A549 (cell line): ENCODE data around the gene PDLIM7.

Experiments
- EP300 ChIP-seq, 2 experiments: fragments of >200 bp; sonication (Bioruptor Twin); formaldehyde crosslinking; IDR thresholded peaks; 2 replicates in 1 of 2; 3 replicates in 1 of 2; pipeline ENCODE4 v1.6.1; 2016 to 2017
- ESRRA ChIP-seq: fragments of 150-350 bp; IDR thresholded peaks from 2 replicates; pipeline ENCODE4 v1.6.1; 2014; ENCODE audit warnings: mild to moderate bottlenecking, low read length, borderline replicate concordance
- NPAS2 ChIP-seq: fragments of 250-450 bp; sonication (Bioruptor Pico); IDR thresholded peaks from 2 replicates; pipeline ENCODE4 v1.8.0; 2022; ENCODE audit warnings: mild to moderate bottlenecking, moderate library complexity, borderline replicate concordance
- POLR2A ChIP-seq: IDR thresholded peaks from 2 replicates; pipeline ENCODE4 v1.6.1; 2012; ENCODE audit warnings: mild to moderate bottlenecking, low read length
- RAD21 ChIP-seq, 2 experiments: fragments of >200 bp in 1 of 2; sonication (Bioruptor Twin) in 1 of 2; formaldehyde crosslinking in 1 of 2; IDR thresholded peaks in 1 of 2; conservative IDR thresholded peaks in 1 of 2; 2 replicates in 1 of 2; 3 replicates in 1 of 2; pipeline ENCODE4 v1.6.1; 2012 to 2018; ENCODE audit warnings: inconsistent platforms in 1 of 2
- TF ChIP-seq, protein P1 (sequence below): IDR thresholded peaks from 2 replicates; pipeline ENCODE4 v1.6.1; 2012
- TF ChIP-seq, protein P2 (sequence below): fragments of >200 bp; sonication (Bioruptor Twin); formaldehyde crosslinking; IDR thresholded peaks from 3 replicates; pipeline ENCODE4 v1.5.1; 2016
- TF ChIP-seq, protein P3 (sequence below): fragments of 450-650 bp; IDR thresholded peaks from 2 replicates; pipeline ENCODE4 v1.6.1; 2014; ENCODE audit warnings: antibody characterized with exemption

DNA sequence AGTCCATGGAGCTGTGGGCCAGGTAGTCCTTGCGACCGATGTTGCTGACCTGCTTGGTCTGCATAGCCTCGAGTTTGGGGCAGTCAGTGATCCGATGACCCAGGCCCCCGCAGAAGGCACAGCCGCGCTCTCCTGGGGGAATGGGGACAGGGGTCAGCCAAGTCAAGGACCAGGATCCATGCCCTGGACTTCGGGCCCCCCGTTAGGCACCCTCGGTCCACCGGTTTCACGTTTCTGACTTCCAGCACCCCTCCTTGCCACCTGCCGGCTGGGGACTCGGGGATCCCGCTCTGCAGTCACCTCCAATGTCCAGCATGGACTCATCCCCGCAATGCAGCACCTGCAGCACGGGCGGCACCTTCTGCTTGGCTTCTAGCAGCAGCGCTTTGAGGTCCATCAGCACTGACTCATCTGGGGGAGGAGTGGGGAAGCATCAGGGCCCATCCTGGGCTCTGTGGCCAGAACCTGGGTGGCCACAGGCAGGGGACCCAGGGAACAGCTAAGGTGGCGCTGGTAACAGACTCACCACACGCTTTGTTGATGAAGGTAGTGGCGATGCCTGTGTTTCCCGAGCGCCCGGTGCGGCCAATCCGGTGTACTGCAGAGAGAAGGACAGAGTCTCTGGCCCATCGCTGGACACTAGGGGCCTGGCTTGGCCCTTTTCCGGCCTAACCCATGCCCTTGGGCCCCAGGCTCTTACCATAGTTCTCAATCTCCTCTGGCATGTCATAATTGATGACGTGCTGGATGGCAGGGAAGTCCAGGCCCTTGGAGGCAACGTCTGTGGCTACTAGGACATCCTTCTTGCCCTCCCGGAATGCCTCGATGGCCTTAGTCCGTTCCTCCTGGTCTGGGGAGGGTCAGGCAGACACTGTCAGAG, 14.6 kb upstream of the PDLIM7 start:
- TF ChIP-seq, protein P1, sequence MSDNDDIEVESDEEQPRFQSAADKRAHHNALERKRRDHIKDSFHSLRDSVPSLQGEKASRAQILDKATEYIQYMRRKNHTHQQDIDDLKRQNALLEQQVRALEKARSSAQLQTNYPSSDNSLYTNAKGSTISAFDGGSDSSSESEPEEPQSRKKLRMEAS, result no peak
- TF ChIP-seq RAD21 (conservative IDR thresholded peaks at IDR 0.05 in 1 of 2, IDR thresholded peaks at IDR 0.05 in 1 of 2) (no peak), POLR2A (no peak), NPAS2 (no peak), ESRRA (no peak), EP300 (IDR thresholded peaks at IDR 0.05) (no peak)
- TF ChIP-seq, protein P2, sequence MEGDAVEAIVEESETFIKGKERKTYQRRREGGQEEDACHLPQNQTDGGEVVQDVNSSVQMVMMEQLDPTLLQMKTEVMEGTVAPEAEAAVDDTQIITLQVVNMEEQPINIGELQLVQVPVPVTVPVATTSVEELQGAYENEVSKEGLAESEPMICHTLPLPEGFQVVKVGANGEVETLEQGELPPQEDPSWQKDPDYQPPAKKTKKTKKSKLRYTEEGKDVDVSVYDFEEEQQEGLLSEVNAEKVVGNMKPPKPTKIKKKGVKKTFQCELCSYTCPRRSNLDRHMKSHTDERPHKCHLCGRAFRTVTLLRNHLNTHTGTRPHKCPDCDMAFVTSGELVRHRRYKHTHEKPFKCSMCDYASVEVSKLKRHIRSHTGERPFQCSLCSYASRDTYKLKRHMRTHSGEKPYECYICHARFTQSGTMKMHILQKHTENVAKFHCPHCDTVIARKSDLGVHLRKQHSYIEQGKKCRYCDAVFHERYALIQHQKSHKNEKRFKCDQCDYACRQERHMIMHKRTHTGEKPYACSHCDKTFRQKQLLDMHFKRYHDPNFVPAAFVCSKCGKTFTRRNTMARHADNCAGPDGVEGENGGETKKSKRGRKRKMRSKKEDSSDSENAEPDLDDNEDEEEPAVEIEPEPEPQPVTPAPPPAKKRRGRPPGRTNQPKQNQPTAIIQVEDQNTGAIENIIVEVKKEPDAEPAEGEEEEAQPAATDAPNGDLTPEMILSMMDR, result no peak
- TF ChIP-seq, protein P3, sequence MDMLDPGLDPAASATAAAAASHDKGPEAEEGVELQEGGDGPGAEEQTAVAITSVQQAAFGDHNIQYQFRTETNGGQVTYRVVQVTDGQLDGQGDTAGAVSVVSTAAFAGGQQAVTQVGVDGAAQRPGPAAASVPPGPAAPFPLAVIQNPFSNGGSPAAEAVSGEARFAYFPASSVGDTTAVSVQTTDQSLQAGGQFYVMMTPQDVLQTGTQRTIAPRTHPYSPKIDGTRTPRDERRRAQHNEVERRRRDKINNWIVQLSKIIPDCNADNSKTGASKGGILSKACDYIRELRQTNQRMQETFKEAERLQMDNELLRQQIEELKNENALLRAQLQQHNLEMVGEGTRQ, result no peak
